ENCODE data around the gene WDR76. TPM values are rescaled to one million over a fixed set of nuclear protein-coding genes. Genes with fewer than 3 reads are reported as not detected.
"Not testable (repeated sequence)": the region's sequence is repeated elsewhere in the genome, so short reads cannot be mapped to it uniquely, and the experiment has no call there.

Gene WDR76
- polyA plus RNA-seq, 4 donors: 1.1 to 5.1 (median 3.3) TPM

DNA sequence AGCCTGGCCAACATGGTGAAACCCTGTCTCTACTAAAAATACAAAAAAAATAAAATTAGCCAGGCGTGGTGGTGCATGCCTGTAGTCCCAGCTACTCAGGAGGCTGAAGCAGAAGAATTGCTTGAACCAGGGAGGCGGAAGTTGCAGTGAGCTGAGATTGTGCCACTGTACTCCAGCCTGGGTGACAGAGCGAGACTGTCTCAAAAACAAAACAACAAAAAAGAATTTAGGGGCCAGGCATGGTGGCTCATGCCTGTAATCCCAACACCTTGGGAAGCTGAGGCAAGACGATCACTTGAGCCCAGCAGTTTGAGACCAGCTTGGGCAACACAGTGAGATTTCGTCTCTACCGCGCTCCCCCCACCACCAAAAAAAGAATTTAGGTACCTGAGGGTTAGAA lies 24.1 kb upstream of the WDR76 start:
- H3K27me3 ChIP-seq (ENCODE audit: control insufficient read depth in 3 of 3, insufficient read depth in 3 of 3, low read length in 3 of 3); DNase-seq; H3K9me3 ChIP-seq (ENCODE audit: control insufficient read depth in 2 of 2, insufficient read depth in 1 of 2, low read depth in 1 of 2, low read length in 1 of 2); H3K4me3 ChIP-seq (ENCODE audit: low read depth in 1 of 3, low read length in 3 of 3); H3K27ac ChIP-seq (ENCODE audit: low read depth in 1 of 3, low read length in 2 of 3); FAIRE-seq: not testable (repeated sequence)
- Histone ChIP-seq H3K4me1 (ENCODE audit: control insufficient read depth in 3 of 3, insufficient read depth in 2 of 3, low read depth in 1 of 3, low read length in 2 of 3) (peaks cover 0 to 21% (median 2%) of the 10 kb centered on the region in 3 donors), H3K36me3 (ENCODE audit: control insufficient read depth in 3 of 3, insufficient read depth in 2 of 3, low read depth in 1 of 3, low read length in 3 of 3) (peaks cover 6 to 60% (median 14%) of the 10 kb centered on the region in 3 donors)
- 94 to 96% (median 96%) methylated on average over 7 of the region's 7 CpGs for WGBS, 3 donors

DNA sequence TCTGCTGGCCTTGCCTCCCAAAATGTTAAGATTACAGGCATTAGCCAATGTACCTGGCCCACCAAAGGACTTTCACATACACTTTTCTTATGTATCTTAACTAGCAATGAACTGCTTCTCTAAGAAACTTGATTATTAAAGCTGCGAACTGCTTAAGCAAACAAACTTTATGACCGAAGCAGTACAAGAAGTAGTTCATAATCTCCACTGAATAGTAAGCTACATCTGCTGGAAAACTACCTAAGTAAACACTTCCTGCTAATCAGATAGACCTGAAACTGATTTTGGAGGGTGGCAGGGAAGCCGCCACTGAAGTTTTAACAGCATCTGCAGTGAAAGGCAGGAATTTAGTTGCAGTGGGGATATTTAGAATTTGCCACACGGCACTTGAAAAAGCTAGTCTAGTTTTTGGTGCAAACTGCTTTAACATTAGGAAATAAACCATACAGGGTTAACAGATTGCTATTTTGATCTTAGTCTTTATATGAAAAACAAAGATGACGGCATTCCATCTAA lies 18.3 kb upstream of the WDR76 start:
- Histone ChIP-seq H3K4me3 (ENCODE audit: low read depth in 1 of 3, low read length in 3 of 3) (no peak overlapping the region), H3K4me1 (ENCODE audit: control insufficient read depth in 3 of 3, insufficient read depth in 2 of 3, low read depth in 1 of 3, low read length in 2 of 3) (no peaks in the 10 kb centered on the region), H3K27me3 (ENCODE audit: control insufficient read depth in 3 of 3, insufficient read depth in 3 of 3, low read length in 3 of 3) (no peaks in the 10 kb centered on the region), H3K27ac (ENCODE audit: low read depth in 1 of 3, low read length in 2 of 3) (no peak overlapping the region), H3K9me3 (ENCODE audit: control insufficient read depth in 2 of 2, insufficient read depth in 1 of 2, low read depth in 1 of 2, low read length in 1 of 2) (no peaks in the 10 kb centered on the region), H3K36me3 (ENCODE audit: control insufficient read depth in 3 of 3, insufficient read depth in 2 of 3, low read depth in 1 of 3, low read length in 3 of 3) (peaks cover 16 to 67% (median 24%) of the 10 kb centered on the region in 3 donors)
- WGBS, 3 donors: 54 to 67% (median 66%) methylated on average over 5 of the region's 5 CpGs
- DNase-seq (no peak), FAIRE-seq (no peak)

DNA sequence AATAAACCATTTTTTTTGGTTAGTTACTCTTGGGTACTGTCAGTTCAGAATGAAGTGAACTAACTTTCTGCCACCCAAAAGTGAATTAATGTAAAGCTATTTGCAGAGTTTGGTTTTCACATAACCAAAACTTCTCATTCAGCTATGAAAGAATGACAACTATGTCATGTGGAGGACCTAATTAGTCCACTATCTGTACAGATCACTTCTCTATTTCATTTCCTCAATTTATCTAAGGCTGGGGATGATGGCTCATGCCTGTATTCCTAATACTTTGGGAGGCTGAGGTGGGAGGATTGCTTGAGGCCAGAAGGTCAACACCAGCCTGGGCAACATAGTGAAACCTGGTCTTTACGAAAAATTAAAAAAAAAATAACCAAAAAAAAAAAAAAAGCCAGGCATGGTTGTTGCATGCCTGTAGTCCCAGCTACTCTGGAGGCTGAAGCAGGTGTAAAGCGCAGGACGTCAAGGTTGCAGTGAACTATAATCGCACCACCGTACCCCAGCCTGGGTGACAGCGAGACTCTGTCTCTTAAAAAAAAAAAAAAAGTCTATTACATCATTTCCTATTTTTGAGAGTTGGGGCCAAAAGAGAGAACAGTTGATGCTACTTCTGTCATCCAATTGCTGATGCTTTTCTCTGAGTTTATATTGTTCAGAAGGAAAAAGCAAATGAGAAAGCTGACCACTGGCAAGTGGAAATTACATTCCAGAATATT lies 17.7 kb upstream of the WDR76 start:
- Histone ChIP-seq H3K27ac (ENCODE audit: low read depth in 1 of 3, low read length in 2 of 3) (no peak overlapping the region), H3K36me3 (ENCODE audit: control insufficient read depth in 3 of 3, insufficient read depth in 2 of 3, low read depth in 1 of 3, low read length in 3 of 3) (peaks cover 19 to 69% (median 24%) of the 10 kb centered on the region in 3 donors), H3K4me1 (ENCODE audit: control insufficient read depth in 3 of 3, insufficient read depth in 2 of 3, low read depth in 1 of 3, low read length in 2 of 3) (no peaks in the 10 kb centered on the region), H3K9me3 (ENCODE audit: control insufficient read depth in 2 of 2, insufficient read depth in 1 of 2, low read depth in 1 of 2, low read length in 1 of 2) (no peaks in the 10 kb centered on the region), H3K4me3 (ENCODE audit: low read depth in 1 of 3, low read length in 3 of 3) (no peak overlapping the region), H3K27me3 (ENCODE audit: control insufficient read depth in 3 of 3, insufficient read depth in 3 of 3, low read length in 3 of 3) (no peaks in the 10 kb centered on the region)
- WGBS, 3 donors: 82 to 95% (median 86%) methylated on average over 6 of the region's 6 CpGs
- DNase-seq: no peak
- FAIRE-seq: no peak

DNA sequence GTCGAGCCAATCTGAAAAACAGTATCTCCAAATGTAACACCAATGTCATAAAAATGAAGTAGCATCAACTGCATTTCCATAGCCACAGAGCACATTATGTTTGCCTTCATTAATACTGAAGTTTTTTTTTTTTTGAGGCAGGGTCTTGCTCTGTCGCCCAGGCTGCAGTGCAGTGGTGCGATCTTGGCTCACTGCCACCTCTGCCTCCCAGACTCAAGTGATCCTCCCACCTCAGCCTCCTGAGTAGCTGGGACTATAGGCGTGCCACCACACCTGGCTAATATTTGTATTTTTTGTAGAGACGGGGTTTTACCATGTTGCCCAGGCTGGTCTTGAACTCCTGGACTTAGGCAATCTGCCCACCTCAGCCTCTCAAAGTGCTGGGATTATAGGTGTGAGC lies 11.7 kb upstream of the WDR76 start:
- H3K36me3 ChIP-seq (ENCODE audit: control insufficient read depth in 3 of 3, insufficient read depth in 2 of 3, low read depth in 1 of 3, low read length in 3 of 3): peaks cover 13 to 57% (median 18%) of the 10 kb centered on the region in 3 donors
- 93 to 99% (median 98%) methylated on average over 5 of the region's 5 CpGs for WGBS, 3 donors
- H3K9me3 ChIP-seq (ENCODE audit: control insufficient read depth in 2 of 2, insufficient read depth in 1 of 2, low read depth in 1 of 2, low read length in 1 of 2); H3K4me3 ChIP-seq (ENCODE audit: low read depth in 1 of 3, low read length in 3 of 3); DNase-seq; H3K27ac ChIP-seq (ENCODE audit: low read depth in 1 of 3, low read length in 2 of 3); H3K27me3 ChIP-seq (ENCODE audit: control insufficient read depth in 3 of 3, insufficient read depth in 3 of 3, low read length in 3 of 3); H3K4me1 ChIP-seq (ENCODE audit: control insufficient read depth in 3 of 3, insufficient read depth in 2 of 3, low read depth in 1 of 3, low read length in 2 of 3); FAIRE-seq: not testable (repeated sequence)

DNA sequence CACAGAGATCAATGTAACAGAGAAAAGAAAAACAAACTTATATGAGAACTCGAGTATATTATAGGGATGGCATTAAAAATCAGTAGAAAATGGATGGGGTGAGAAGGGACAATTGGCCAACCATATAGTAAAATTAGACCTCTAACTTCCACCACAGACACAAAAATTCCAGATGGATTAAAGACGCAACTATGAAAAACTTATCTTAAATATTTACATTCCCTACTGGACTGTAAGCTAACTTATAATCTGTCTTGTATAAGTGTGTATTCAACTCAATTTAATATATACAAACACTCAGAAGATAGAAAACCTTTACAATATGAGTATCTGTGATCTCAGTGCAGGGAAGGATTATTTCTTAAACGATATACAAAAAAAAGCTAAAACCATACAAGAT lies 5.3 kb upstream of the WDR76 start:
- WGBS, 3 donors: 53 to 66% (median 53%) methylated on average over 3 of the region's 3 CpGs
- Histone ChIP-seq H3K9me3 (ENCODE audit: control insufficient read depth in 2 of 2, insufficient read depth in 1 of 2, low read depth in 1 of 2, low read length in 1 of 2) (no peaks in the 10 kb centered on the region), H3K4me3 (ENCODE audit: low read depth in 1 of 3, low read length in 3 of 3) (no peak overlapping the region), H3K4me1 (ENCODE audit: control insufficient read depth in 3 of 3, insufficient read depth in 2 of 3, low read depth in 1 of 3, low read length in 2 of 3) (peaks cover 0 to 11% (median 4%) of the 10 kb centered on the region in 3 donors), H3K36me3 (ENCODE audit: control insufficient read depth in 3 of 3, insufficient read depth in 2 of 3, low read depth in 1 of 3, low read length in 3 of 3) (peaks cover 0 to 14% (median 2%) of the 10 kb centered on the region in 3 donors), H3K27me3 (ENCODE audit: control insufficient read depth in 3 of 3, insufficient read depth in 3 of 3, low read length in 3 of 3) (no peaks in the 10 kb centered on the region), H3K27ac (ENCODE audit: low read depth in 1 of 3, low read length in 2 of 3) (no peak overlapping the region)
- FAIRE-seq: no peak
- DNase-seq: no peak

DNA sequence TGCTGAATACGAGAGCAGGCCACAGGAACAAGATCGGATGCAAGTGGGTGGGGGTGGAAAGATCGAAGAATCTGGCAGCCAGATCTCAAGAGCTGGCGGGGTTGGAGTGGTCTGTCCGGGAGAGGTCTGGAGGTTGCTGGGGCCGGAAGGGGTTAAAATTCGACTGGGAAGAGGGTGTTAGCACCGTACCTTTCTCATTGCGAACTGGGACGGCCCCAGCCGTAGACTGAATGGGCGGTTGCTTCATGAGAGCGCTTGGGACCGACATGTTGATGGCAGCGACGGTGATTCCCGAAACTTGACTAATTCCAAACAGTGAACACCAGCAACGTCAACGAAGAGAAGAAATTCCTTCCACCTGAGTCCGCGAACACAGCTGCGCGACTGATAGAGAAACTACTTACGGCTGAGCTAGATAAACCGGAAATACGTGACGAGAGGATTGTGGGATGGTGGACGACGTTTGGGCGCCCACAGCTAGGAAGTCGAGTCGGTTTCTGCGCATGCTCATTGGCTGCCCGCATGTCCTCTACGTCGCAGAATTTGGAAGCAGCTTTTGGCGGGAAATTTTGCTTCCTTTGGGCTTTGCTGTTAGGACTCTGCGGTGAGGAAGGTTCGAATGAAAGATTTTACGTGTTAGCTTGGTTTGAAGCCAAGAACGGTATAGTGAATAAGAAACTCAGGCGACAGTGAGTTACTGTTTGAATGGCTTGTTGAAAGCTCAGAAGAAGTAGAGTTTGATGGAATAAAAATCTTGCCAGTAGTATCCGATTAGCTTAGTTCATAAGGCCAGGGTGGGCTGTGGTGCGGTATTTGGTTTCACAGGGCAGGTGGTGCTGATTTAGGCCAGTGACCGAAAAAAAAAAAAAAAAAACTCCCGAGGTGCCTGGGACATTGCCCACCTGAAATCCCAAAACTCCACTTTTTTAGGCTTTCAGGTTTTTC lies 2.2 kb upstream of the WDR76 start, which contains the start of gene MFAP1:
Gene MFAP1, minus strand, starts transcription at position 389 of the 945 bp plus-strand sequence. Its CDS starts 121 bp downstream, at position 268.
- Histone ChIP-seq H3K4me1 (ENCODE audit: control insufficient read depth in 3 of 3, insufficient read depth in 2 of 3, low read depth in 1 of 3, low read length in 2 of 3) (peaks cover 0 to 11% (median 4%) of the 10 kb centered on the region in 3 donors), H3K4me3 (ENCODE audit: low read depth in 1 of 3, low read length in 3 of 3) (peak within 1 kb of the TSS; percentile 65 to 78 (median 76)), H3K9me3 (ENCODE audit: control insufficient read depth in 2 of 2, insufficient read depth in 1 of 2, low read depth in 1 of 2, low read length in 1 of 2) (no peaks in the 10 kb centered on the region), H3K36me3 (ENCODE audit: control insufficient read depth in 3 of 3, insufficient read depth in 2 of 3, low read depth in 1 of 3, low read length in 3 of 3) (peaks cover 0 to 7% (median 0%) of the 10 kb centered on the region in 3 donors), H3K27me3 (ENCODE audit: control insufficient read depth in 3 of 3, insufficient read depth in 3 of 3, low read length in 3 of 3) (no peaks in the 10 kb centered on the region), H3K27ac (ENCODE audit: low read depth in 1 of 3, low read length in 2 of 3) (peak within 1 kb of the TSS; percentile 27 to 96 (median 94))
- DNase-seq (peak; percentile 97), FAIRE-seq (peak; percentile 62)
- 8 to 10% (median 8%) methylated on average over 46 of the region's 46 CpGs for WGBS, 3 donors

DNA sequence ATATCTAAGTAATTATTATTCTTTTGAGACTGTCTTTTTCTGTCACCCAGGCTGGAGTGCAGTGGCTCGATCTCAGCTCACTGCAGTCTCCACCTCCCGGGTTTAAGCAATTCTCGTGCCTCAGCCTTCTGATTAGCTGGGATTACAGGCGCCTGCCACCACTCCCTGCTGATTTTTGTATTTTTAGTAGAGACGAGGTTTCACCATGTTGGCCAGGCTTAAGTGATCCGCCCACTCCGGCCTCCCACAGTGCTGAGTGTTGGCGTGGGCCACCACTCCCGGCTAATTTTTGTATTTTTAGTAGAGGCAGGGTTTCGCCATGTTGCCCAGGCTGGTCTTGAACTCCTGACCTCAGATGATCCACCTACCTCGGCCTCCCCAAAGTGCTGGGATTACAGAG lies 1.5 kb upstream of the WDR76 start:
- 94 to 97% (median 96%) methylated on average over 11 of the region's 11 CpGs for WGBS, 3 donors
- DNase-seq; H3K9me3 ChIP-seq (ENCODE audit: control insufficient read depth in 2 of 2, insufficient read depth in 1 of 2, low read depth in 1 of 2, low read length in 1 of 2); FAIRE-seq; H3K27ac ChIP-seq (ENCODE audit: low read depth in 1 of 3, low read length in 2 of 3); H3K27me3 ChIP-seq (ENCODE audit: control insufficient read depth in 3 of 3, insufficient read depth in 3 of 3, low read length in 3 of 3); H3K4me3 ChIP-seq (ENCODE audit: low read depth in 1 of 3, low read length in 3 of 3); H3K36me3 ChIP-seq (ENCODE audit: control insufficient read depth in 3 of 3, insufficient read depth in 2 of 3, low read depth in 1 of 3, low read length in 3 of 3): not testable (repeated sequence)
- peaks cover 0 to 11% (median 4%) of the 10 kb centered on the region in 3 donors for H3K4me1 ChIP-seq (ENCODE audit: control insufficient read depth in 3 of 3, insufficient read depth in 2 of 3, low read depth in 1 of 3, low read length in 2 of 3)

DNA sequence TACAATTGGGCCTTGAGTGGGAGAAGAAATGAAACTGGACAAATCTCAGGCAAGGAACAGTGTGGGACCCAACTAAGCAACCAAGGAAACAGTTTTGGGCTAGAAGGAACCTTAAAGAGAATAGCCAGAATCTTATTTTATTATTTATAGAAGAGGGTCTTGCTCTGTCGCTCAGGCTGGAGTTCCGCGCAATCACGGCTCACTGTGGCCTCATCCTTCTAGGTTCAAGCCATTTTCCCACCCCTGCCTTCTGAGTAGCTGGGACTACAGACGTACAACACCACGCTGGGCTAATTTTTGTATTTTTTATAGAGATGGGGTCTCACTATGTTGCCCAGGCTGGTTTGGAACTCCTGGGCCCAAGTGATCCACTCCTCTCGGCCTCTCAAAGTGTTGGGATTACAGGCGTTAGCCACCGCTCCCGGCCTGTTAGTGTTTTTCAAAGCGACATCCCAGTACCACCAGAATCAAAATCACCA lies 734 bp upstream of the WDR76 start:
- no peaks in the 10 kb centered on the region for H3K36me3 ChIP-seq (ENCODE audit: control insufficient read depth in 3 of 3, insufficient read depth in 2 of 3, low read depth in 1 of 3, low read length in 3 of 3)
- DNase-seq (no peak), FAIRE-seq (no peak)
- no peaks in the 10 kb centered on the region for H3K9me3 ChIP-seq (ENCODE audit: control insufficient read depth in 2 of 2, insufficient read depth in 1 of 2, low read depth in 1 of 2, low read length in 1 of 2)
- H3K27me3 ChIP-seq (ENCODE audit: control insufficient read depth in 3 of 3, insufficient read depth in 3 of 3, low read length in 3 of 3): no peaks in the 10 kb centered on the region
- 94 to 98% (median 94%) methylated on average over 11 of the region's 11 CpGs for WGBS, 3 donors
- peaks cover 0 to 11% (median 4%) of the 10 kb centered on the region in 3 donors for H3K4me1 ChIP-seq (ENCODE audit: control insufficient read depth in 3 of 3, insufficient read depth in 2 of 3, low read depth in 1 of 3, low read length in 2 of 3)
- H3K4me3 ChIP-seq (ENCODE audit: low read depth in 1 of 3, low read length in 3 of 3): peak overlapping the region in 1 of 3 donors; percentile 68
- H3K27ac ChIP-seq (ENCODE audit: low read depth in 1 of 3, low read length in 2 of 3): peak overlapping the region in 1 of 3 donors; percentile 71

Data from small intestine (tissue), 7 donors.